Activated CD4-positive, alpha-beta T cell treated with anti-CD3 and anti-CD28 coated beads for 48 hours (primary cell): ENCODE results near the gene TRPM1.

Experiments
- DNase-seq: peaks from one replicate; pipeline ENCODE4 v3.0.0-alpha.2; 2020

Gene TRPM1

DNA sequence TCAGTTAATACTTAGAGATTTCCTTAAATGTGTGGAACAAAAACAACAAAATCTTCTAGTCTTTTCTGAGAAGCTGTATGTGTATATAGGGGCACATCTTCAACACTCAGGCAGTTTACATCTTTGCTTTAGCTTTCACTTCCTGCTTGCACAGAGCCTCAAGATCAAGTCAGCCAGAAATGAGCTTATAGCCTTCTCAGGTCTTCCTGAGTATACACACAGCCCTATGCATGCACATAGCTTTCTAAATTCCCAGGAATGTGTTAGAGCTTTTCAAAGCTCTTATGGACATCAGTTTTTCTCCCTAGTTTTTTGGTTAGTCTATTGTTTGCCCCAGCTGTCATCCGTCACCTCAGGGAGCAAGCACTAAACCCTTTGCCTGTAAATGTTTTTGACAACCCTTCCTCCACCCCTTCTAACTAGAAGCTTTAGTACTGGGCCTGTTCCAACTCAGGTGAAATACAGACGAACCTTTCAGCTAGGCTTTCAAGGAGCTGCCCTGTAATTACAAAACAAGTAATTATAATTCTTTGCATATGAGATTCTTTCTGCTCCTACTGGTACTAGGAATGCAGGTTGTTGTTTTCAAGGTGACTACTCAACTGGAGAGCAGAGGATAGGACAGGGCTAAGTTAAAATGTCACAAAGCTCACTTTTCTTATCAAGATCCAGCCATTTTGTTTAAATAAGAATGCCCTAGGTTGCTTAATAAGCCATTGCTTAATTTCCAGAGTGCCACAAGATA lies 87.5 kb downstream of the TRPM1 start:
- no peak for DNase-seq

DNA sequence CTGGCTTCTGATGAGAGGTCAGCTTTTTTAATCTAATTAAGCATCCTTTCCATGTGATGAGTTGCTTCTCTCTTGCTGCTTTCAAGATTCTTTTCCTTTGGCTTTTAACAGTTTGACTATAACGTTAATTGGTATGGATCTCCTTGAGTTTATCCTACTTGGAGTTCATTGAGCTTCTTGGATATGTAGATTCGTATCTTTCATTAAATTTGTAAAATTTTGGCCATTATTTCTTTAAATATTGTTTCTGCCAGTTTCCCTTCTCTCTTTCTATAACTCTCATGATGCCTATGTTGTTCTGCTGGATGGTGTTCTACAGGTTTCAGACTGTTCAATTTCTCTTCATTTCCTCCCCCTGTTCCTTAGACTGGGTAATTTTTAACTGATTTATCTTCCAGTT lies 89.1 kb downstream of the TRPM1 start:
- DNase-seq: no peak

DNA sequence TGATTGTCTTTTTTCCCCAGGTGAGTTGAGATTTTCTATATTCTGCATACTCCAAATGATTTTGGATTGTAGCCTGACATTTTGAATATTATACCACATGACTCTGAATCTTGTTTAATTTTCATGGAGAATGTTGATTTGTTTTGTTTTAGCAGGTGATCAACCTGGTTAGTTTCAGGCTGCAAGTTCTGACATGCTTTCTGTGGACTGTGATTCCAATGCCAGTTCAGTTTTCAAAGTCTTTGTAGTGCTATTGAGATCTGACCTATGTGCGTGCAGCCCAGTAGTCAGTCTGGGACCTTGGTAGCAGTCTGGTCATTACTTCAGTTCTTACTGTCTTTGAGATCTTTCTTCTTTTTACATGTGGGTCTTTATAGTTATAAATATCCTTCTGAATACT lies 91.5 kb downstream of the TRPM1 start:
- DNase-seq: no peak

DNA sequence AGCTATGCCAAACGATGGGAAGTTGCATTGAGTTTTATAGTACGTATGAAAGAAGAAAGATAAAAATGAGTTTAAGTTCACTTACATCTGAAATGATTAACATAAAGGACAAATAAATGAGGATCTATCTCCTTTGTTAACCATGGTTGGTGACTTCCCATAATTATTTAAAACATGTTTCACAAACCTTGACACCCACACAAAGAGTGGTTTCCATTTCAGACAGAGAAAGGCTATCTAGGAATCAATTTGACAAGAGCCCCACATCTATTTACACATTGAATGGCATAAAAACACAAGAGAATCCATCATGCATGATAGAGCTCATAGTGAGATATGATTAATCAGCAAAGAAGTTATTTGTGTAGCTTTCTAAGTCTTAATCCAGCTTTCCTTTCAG lies 95.9 kb downstream of the TRPM1 start:
- no peak for DNase-seq

DNA sequence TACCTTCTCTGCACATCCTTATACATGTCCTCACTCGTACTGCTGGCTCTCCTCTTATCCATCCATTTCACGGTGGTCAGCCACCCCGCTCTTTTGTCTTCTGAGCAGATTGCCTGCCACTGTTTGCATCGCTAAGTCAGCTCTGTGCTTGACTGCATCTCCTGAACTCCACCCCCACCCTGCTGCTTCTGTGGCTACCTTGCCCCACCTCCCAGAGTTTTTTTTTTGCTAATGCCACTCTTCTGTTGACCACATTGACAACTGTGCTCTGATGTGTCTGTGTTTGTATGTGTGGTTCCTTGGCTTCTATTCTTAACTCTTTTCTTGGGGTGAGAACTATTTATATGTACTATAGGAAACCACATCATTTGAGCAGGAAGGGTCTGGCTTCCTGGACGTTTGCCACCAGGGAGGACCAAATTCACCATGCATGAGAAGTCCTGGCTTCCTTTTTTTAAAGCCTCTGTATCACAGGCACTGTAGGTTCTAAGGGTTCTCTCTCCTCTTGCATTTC lies 97.2 kb downstream of the TRPM1 start:
- no peak for DNase-seq

DNA sequence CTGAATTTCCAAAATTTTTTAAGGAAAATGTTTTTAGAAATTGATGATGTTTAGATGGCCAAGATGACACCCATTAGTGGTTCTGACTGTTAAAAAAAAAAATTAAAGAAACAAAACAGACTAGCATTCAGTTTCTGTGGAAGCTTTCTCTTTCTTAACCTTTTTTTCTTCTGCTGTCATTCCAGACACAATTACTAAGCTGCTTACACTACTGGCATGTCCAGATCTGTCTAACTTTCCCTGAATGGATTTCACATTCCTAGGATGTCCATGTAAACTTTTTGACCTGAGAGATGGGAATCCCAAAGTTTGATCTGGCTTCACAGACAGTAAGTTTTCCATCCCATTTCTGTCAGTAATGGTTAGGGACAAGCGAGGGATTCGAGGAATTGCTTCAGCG lies 99.8 kb downstream of the TRPM1 start:
- no peak for DNase-seq

DNA sequence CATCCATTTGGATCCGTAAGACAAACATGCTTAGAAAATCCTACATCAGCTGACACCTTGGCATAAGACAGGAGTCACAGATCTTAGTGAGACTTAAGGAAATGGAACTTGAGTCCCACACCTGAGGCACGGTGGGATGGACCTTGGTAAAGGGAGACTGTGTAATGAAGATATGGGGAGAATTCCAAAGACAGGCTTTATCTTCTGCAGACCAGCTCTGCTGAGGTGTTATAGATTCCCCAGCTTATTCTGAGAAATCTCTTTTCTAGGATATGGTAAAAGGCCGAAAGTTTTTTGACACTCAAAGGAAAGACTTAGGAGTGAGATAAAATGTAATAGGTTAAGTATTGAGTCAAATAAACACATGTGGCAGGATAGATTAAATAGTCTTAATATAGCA lies 101.8 kb downstream of the TRPM1 start:
- no peak for DNase-seq

DNA sequence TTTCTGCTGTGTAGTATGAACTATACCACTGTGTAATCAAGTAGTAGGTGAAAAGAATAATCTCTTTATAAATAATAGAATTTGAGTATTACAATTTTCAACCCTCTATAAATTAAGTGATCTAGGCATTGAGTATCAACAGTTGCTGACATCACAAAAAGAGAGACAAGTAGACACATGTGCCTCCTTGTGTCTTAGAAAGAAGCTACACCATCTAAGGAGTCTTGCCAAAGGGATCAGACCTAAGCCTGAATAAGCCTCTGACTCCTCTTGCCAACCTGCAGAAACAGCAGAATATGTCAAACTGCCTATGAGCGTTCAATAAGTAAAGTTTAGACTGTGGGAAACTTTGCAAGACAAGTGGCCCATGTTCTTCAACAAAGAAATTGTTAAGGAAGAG lies 104.3 kb downstream of the TRPM1 start:
- DNase-seq: no peak

DNA sequence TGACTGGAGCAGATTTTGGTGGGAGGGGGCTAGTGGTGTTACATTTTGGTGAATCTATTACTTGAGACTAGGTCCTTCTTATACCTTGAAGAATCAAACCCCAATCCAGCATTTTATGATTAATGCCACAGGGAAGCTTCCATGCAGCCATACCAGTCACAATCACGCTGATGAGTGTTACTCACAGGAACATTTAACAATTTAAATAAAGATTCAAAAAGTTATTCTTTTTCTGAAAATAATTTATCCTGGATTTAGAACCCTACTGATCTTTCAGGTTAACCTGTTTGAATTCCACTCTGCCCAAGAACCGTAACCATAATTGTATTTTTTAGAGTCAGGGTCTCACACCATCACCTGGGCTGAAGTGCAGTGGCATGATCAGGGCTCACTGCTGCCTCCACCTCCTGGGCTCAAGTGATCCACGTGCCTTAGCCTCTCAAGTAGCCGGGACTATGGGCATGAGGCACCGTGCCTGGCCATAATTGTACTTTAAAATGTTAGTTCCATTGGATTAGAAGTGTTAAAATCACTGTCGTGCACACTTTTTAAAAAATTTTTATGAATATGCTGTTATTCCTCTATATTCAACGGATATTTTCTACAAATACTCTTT lies 109.2 kb downstream of the TRPM1 start:
- no peak for DNase-seq

DNA sequence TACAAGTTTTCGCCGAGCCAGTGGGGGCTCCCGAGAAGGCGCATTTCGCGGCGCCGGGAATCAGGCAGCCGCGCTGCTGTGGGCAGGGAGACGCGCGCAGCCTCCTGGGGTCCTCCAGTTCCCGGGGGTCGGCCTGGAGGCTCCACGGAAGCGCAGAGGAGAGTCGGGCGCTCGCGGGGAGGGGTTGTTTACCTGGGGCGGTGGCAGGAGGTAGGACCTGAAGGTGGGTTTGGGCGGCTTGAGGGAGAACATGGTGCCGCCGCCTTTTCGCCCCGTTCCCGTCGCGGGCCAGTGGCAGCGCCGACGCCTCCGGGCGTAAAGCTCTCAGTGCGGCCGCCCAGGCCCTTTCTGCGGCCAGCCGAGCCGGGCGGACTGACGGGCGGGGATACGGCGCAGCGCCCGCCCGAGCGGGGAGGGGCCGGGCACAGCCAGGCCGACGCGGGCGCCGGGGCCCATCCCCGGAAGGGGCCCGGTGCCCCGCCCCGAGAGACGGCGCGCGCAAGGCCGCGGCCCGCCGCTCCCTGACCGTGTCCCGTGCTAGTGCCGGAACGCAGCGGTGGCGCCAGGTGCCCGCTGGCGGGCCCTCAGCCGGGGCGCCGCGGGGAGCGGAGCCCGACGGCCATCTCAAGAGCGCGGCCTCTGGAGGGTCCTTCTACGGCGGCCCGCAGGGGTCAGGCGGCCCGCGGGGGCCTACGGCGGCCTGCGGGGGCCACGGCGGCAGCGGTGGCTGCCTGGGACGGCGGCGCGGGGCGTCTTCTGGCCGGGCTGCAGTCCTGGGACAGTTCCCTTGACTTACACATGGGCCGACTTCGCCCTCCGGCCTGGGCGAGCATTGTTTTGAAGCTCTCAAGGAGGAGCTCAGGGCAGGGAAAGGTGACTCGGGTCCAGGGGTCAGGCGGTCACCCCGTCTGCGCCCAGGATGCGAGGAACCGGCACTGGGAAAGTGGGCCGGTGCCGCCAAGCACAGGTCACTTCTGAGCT lies 110.0 kb downstream of the TRPM1 start, which contains the start of gene MTMR10:
TSS of gene MTMR10 (minus strand) at position 374 of the 981 bp plus-strand sequence. CDS start at position 252, 122 bp downstream.
- DNase-seq: peak; percentile 75

DNA sequence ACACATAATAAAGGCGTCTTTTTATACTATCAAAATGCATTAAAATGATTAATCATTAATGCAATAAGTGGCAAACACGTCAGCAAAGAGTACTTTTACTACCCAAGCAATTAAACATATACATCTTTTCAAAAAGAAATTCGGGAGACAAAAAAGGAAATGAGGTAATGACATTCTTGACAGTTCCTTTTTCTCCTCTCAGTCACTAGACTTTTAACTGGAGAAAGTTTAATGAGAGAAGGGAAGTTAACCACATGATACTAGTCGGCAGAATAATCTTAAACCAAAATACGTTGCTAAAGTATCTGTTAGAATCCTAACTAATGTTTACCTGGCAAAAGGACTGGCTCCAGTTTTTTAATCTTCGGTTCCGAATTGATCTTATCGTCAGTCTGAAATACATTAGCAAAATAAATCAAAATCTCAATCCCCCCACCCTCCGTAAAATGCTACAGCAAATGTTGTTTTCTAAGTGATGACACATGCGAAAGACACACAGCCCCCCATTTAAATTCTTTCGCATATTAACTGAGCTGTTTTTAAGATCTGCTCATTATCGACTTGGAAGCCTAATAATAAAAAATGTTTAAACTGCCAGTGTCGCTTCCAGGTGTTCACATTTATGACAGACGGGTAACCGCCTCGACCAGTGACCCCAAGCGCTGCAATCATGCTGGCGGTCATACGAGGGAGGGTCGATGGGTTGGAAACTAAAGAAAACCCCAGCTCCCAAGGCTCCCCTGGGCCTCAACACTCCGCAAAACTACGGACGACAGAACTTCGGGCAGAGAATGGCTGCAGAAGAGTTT lies 110.9 kb downstream of the TRPM1 start:
- DNase-seq: no peak

DNA sequence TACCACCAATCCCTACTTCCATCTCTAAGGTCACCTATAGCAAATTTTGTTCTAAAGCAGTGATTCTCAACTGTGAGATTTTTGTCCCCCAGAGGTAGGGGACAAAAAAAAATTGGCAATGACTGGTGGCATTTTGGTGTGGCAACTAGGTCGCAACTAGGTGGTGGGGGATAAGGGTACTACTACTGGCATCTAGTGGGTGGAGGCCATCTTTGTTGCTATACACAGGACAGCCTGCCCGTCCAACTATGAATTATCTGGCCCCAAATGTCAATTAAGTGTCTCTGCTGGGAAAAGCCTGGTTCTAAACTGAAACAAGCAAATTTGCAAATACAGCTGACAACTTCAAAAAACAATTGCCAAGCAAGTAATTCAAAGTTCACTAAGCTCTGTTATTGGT lies 111.5 kb downstream of the TRPM1 start:
- no peak for DNase-seq

DNA sequence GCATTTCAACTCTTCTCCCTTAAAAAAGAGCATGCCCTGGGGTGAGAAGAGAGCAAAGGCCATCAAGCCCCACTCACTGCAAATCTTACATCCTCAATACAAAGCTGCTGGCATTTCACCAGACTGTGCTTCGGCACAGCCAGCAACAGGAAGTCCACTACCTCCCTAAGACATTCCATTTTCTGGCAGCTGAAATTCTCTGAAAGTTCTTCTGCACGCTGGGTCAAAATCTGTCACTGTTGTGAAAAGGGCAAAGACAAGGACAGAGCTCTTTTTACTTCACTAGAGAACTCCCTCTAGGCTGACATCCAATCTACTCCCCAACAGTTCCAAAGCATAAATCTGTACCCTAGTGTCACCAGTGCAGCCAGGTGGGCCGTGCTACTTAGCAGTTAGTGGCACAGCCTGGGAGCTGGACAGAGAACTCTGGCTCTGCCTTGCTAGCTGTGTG lies 116.4 kb downstream of the TRPM1 start:
- no peak for DNase-seq

DNA sequence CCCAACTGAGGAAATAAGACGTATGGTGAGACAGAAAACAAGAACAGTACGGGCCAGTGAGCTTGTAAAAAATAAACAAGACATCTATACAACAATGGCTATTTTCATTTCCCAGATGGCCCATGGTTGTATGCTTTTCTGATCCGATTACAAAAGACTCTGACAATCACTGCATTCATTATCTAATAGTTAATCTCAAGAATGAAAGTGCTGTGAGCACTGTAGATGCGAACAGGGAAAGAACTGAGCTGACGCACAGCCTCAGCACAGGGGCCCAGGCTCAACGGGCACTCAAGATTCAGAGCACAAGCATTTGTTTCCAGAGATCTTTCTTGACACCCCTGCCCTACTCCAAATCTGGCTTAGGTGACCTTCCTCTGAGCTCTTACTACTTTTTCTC lies 117.0 kb downstream of the TRPM1 start:
- DNase-seq: no peak

DNA sequence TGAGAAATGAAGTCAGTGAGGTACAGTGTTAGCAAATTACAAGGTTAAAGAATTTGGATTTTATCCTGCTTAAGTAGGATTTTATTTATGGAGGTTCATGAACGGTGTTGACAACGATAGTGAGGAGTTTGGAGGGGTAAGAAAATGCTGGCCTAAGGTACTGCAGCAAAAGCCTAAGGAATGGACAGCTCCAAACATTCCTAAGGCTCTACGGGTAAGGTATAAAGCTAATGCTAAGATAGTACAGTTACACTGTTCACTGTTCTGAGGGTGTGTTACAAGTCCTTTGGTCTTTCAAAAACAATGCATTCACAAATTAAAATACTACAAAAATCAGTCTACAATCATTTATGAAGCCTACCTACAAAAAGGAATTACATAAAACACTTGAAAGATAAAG lies 117.4 kb downstream of the TRPM1 start:
- no peak for DNase-seq

DNA sequence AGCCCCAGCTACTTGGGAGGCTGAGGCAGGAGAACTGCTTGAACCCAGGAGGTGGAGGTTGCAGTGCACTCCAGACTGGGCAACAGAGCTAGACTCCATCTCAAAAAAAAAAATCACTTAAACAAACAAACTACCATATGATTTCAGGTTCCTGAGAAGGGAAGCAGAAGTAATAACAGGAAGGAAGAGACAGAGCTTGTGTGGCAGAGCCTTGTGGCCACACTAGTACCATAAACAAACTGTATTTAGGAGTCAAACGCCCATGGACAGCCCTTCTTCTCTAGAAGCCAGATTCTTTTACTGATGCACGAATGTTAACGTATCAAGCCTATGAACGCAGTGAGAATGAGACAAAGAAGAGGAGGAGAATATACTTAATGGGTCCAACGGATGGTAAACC lies 122.1 kb downstream of the TRPM1 start:
- no peak for DNase-seq

DNA sequence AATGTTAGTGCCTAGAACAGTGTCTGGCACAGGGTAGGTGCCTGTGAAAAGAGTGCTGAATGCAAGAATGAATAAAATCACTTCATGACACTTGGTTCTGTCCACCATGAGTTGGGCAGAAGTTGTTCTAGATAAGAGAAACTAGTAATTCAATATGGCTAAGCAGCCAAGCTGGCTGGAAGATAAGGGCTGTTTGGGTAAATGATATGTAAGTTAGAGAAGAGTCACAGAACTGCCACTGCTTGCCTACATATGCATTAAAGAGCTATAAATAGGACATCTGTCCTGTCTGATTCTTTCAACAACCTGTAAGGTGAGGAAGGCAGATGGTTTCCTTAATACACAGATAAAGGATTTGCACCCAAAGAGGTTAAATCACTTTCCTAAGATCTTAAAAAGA lies 123.2 kb downstream of the TRPM1 start:
- DNase-seq: no peak

DNA sequence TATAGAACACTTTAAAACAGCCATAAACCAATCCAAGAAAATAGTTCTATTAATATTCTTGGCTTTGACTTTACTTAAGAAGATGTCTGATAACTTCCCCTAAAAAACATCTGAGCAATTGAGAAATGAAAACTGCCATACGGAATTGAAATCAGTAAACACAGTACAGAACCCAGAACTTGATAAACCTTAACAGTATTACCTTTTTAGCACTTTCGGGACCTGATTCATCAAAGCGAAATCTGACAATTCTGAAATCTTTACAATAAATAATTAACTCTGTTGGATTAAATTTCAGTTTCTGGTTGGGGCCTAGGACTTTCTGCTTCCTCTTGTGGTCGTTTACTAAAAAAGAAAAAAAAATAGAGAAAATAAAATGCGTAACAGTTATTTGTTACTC lies 127.4 kb downstream of the TRPM1 start:
- no peak for DNase-seq

DNA sequence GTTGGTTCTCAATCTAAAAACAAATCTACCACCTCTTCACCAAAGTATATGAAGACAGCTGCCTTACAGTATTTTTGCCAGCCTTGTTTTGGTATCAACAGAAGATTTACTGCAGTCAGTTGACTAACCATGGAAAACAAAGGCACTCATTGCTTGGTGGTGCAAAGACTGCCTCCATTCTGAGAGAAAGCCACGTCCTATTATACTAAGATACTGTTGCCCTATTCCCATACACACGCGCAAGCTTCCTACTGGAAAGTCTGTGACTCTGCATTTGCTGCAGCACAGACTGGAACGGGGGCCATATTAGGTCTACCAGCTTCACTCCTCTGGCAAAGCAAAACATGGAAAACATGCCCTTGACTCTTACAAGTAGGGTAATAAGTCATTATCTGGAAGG lies 128.1 kb downstream of the TRPM1 start:
- no peak for DNase-seq

DNA sequence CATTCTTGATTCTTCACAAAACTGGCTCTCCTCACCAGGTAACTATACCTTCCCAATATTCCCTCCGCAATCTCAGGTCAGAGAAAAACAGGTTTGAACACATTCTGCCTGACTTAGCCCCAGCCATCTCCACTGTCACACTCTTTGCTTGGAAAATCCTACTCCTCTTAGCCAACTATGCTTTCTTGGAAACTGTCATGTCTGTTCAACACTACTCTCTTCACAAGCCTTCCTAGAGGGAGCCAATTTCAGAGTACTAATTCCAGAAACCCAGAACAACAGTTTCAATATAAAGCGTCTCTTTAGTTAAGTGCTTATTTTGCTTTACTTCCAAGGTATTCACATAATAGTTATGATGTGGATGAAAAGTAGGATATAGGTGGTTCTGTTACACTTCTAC lies 131.8 kb downstream of the TRPM1 start:
- DNase-seq: no peak

DNA sequence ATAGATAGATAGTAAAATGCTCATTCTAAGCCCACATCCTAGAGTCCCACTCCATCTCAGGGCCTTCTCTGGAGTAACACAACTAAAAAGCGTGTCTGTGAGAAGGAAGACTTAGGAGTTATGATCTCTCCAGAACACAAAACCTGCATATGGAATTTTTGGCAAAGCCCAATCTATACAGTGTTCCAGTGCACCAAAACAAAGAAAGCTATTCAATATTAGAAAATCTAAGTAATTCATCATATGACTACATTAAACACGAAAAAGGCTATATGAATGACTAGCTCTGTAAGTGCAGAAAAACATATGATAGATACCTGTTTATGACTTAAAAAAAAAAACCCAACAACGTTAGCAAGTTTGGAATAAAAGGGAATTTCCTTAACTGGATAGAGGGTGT lies 137.8 kb downstream of the TRPM1 start:
- DNase-seq: no peak

DNA sequence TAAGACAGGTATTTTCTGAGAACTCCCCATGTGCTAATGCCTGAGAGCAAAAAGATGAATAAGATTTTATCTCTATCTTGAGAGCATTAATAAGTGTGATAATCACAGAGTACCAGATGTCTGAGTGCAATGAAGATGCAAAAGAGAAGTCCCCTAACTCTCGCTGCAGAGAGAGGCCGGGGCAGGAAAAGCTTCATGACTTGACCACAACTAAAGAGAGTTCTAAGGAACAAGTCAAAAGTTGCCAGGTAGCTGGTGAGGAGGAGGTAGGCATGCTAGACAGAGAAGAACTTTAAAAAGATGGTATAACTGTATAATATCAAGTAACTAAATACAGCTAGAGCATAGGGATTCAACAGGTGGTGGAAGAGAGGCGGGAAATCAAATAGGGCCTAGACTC lies 138.9 kb downstream of the TRPM1 start:
- no peak for DNase-seq
